Gastrocnemius medialis (tissue), 4 donors: ENCODE measurements around the gene TTC28. TPM values are rescaled to one million over a fixed set of nuclear protein-coding genes. Genes with fewer than 3 reads are reported as not detected.

Source experiments
- ATAC-seq, 2 donors: fragments of 150-250 bp; one replicate each; pipeline ENCODE4 v1.9.1; 2016
- DNase-seq, 2 donors: peaks; one replicate each; pipeline ENCODE4 v3.0.0-alpha.2; 2019
- H3K27ac ChIP-seq, 4 donors: fragments of 200-600 bp; sonication (generic); 1 replicate in 1 of 4; 2 replicates in 3 of 4; pipeline ENCODE4 v1.5.1; 2016 to 2018; ENCODE audit warnings: mild to moderate bottlenecking in 2 of 4, moderate library complexity in 1 of 4
- H3K27me3 ChIP-seq, 3 donors: fragments of 200-600 bp; sonication (generic) in 2 of 3; 1 replicate in 1 of 3; 2 replicates in 2 of 3; pipeline versions ENCODE4 v1.5.1 to v1.6.0; 2016 to 2019; ENCODE audit warnings: mild to moderate bottlenecking in 1 of 3, moderate library complexity in 1 of 3
- H3K36me3 ChIP-seq, 2 donors: fragments of 200-600 bp; sonication (generic) in 1 of 2; one replicate each; pipeline ENCODE4 v1.5.1; 2017 to 2018
- H3K4me1 ChIP-seq, 2 donors: fragments of 200-600 bp; sonication (generic) in 1 of 2; one replicate each; pipeline ENCODE4 v1.5.1; 2016 to 2017; ENCODE audit warnings: mild to moderate bottlenecking in 2 of 2
- H3K4me3 ChIP-seq, 4 donors: fragments of 200-600 bp; sonication (generic) in 3 of 4; 1 replicate in 1 of 4; 2 replicates in 3 of 4; pipeline ENCODE4 v1.5.1; 2016 to 2019; ENCODE audit warnings: mild to moderate bottlenecking in 2 of 4
- H3K9me3 ChIP-seq, 3 donors: fragments of 200-600 bp; sonication (generic) in 2 of 3; 1 replicate in 1 of 3; 2 replicates in 2 of 3; pipeline ENCODE4 v1.5.1; 2016 to 2019
- POLR2A ChIP-seq, 2 donors: fragments of 450-650 bp; IDR thresholded peaks; one replicate each; pipeline ENCODE4 v1.6.1; 2017; ENCODE audit warnings: antibody characterized with exemption in 2 of 2, mild to moderate bottlenecking in 2 of 2, moderate library complexity in 2 of 2
- in situ Hi-C, 4 donors: fragments of 200-750 bp; cut with MboI; loops; one replicate each; pipeline versions ENCODE4 v1.15.0 to v1.8.0; 2017; ENCODE audit warnings: low sequenced_read_pairs in 4 of 4
- intact Hi-C: fragments of 100-400 bp; cut with DNase I; formaldehyde crosslinking; loops from one replicate; pipeline ENCODE4 v1.15.1; 2023; ENCODE audit warnings: low total_unique reads
- total RNA-seq, 4 donors: library from RNA; depleted of rRNA; stranded (reverse); fragments of >200 nt; gene quantifications; one replicate each; pipeline versions ENCODE4 v1.1.0 to v1.2.3, GENCODE V29; 2016
- TF ChIP-seq, protein P1 (sequence below), 5 experiments: fragments of 450-650 bp in 3 of 5; fragments of 200-600 bp in 2 of 5; sonication (generic) in 2 of 5; IDR thresholded peaks in 4 of 5; conservative IDR thresholded peaks in 1 of 5; 1 replicate in 4 of 5; 2 replicates in 1 of 5; pipeline ENCODE4 v1.5.1; 2016 to 2019; ENCODE audit warnings: antibody characterized with exemption in 5 of 5, mild to moderate bottlenecking in 3 of 5, moderate library complexity in 3 of 5

Gene TTC28
- total RNA-seq, 4 donors from 2014 or later, result 6.3 to 18.1 (median 8.4) TPM

DNA sequence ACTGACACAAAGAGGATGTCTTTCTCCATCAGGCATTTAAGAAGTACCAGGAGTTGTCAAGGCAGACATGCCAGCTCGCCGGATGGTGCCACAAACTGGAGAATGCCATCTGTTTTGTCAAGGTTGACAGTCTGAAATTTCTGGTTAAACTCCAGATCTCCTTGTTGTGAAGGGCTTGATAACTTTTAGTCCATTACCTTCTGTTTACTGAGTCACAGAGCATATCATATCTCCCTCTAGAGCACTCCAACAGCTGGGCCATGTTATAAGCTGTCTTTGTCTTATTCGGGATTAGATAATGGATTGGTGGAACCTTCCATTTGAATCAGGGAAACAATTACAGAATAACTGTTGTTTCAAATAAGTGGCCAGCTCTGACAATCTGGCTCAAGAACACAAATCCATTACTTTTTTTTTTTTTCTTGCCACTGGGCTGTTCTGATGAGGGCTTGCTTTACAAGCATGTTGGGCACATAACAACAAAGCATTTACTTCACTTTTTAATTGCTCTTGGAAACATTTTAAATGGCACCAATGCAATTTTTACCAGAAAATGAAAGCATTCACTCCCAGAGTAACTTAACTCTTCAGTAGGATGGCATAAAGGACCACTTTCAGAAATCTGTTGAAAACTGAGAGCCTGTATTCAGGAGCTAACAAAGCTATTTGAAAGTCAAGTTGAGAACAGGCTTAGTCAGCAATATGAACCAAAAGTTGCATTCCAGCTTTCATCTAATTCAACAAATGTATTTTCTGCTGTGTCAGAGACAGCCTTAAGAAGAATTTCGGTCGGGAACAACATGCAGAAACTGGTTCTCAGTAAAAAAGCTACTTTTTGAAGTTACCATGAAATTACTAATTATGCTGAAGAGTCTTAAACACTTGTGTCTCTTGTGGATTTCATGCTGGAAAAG, 533.0 kb downstream of the TTC28 start:
- intact Hi-C loops, result no loop called here
- Histone ChIP-seq H3K27me3 (no peaks in the 10 kb centered on the region), H3K9me3 (no peaks in the 10 kb centered on the region), H3K4me3 (no peak overlapping the region), H3K36me3 (no peaks in the 10 kb centered on the region), H3K4me1 (peaks cover 8 to 15% of the 10 kb centered on the region in 2 donors), H3K27ac (no peak overlapping the region)
- DNase-seq (no peak), ATAC-seq (no peak)
- in situ Hi-C loops, result no loop called here
- TF ChIP-seq, protein P1, sequence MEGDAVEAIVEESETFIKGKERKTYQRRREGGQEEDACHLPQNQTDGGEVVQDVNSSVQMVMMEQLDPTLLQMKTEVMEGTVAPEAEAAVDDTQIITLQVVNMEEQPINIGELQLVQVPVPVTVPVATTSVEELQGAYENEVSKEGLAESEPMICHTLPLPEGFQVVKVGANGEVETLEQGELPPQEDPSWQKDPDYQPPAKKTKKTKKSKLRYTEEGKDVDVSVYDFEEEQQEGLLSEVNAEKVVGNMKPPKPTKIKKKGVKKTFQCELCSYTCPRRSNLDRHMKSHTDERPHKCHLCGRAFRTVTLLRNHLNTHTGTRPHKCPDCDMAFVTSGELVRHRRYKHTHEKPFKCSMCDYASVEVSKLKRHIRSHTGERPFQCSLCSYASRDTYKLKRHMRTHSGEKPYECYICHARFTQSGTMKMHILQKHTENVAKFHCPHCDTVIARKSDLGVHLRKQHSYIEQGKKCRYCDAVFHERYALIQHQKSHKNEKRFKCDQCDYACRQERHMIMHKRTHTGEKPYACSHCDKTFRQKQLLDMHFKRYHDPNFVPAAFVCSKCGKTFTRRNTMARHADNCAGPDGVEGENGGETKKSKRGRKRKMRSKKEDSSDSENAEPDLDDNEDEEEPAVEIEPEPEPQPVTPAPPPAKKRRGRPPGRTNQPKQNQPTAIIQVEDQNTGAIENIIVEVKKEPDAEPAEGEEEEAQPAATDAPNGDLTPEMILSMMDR (IDR thresholded peaks at IDR 0.05 in 4 of 5, conservative IDR thresholded peaks at IDR 0.05 in 1 of 5), result no peak
- TF ChIP-seq POLR2A (IDR thresholded peaks at IDR 0.05), result no peak

DNA sequence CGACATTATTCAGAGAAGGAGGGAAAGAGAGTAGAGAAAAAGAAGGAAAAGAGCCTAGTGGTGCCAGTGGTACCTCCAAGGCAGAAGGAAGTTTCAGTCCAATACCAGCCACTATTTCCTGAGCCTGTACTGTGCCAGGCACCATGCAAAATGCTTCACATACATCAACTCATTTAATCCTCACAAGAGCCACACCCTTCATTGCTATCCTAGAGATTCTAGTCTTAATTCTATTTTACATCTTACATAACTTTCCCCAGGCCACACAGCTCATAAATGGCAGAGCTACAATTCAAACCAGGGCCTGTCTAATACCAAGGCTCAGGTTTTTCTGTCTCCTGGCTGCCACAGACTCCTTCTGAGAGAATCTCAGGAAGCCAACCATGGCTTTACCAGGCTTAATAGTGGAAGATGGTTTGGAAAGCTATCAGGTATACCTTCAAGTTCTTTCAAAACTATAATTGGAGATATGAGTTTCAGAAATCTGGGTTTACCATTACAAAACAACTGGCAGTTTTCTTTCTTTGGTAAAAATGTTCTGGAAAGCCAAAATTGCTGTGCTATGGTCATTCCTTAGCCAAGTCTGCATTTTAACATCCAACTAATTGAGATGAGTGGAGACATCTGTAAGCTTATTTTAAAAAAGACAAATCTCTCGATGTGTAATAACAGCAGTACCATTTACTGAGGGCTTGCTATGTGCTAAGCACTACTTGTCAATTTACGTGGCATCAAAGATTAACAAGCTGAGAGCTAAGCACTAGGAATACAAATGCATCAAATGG, 535.5 kb downstream of the TTC28 start:
- H3K4me1 ChIP-seq, result peaks cover 8 to 18% of the 10 kb centered on the region in 2 donors
- TF ChIP-seq, protein P1 (IDR thresholded peaks at IDR 0.05 in 4 of 5, conservative IDR thresholded peaks at IDR 0.05 in 1 of 5), result no peak
- no peak for TF ChIP-seq POLR2A (IDR thresholded peaks at IDR 0.05)
- ATAC-seq (no peak), DNase-seq (no peak)
- H3K9me3 ChIP-seq, result no peaks in the 10 kb centered on the region
- intact Hi-C loops, result no loop called here
- H3K36me3 ChIP-seq, result no peaks in the 10 kb centered on the region
- no peak overlapping the region for H3K4me3 ChIP-seq
- in situ Hi-C loops, result no loop called here
- no peaks in the 10 kb centered on the region for H3K27me3 ChIP-seq
- H3K27ac ChIP-seq, result peak overlapping the region in 2 of 4 donors; percentile 19 to 22

DNA sequence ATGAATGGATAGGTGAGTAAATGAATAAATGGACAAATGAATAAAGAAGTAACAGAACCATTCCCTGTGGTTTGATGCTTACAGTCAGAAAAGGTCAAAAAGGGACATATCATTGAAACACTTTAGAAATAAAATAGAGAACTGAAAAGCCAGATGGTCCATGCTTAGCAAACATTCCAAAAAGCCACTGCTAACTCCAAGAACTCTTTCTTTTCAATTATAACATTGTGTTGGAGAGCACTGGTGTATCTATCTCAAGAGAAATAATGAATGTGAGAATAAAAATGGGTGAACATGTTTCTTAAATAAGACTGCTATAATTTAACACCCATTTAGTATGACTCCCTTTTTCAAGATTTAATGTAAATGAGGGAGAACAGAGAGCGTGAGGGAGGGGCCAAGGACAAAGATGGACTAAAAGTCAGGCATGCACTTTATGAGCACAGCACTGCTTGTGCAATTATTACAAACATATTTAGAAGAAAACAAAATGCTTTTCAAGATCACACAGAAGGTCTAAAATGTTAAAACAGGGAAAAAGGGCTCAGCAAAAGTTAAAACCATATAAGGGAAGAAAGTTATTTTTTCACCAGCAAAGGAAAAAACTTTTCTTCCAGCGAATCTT, 536.3 kb downstream of the TTC28 start:
- intact Hi-C loops, result no loop called here
- Histone ChIP-seq H3K36me3 (no peaks in the 10 kb centered on the region), H3K27ac (peak overlapping the region in 2 of 4 donors; percentile 19 to 22), H3K27me3 (no peaks in the 10 kb centered on the region), H3K4me1 (peaks cover 8 to 18% of the 10 kb centered on the region in 2 donors), H3K4me3 (no peak overlapping the region), H3K9me3 (no peaks in the 10 kb centered on the region)
- no peak for ATAC-seq
- TF ChIP-seq, protein P1 (IDR thresholded peaks at IDR 0.05 in 4 of 5, conservative IDR thresholded peaks at IDR 0.05 in 1 of 5), result no peak
- no peak for TF ChIP-seq POLR2A (IDR thresholded peaks at IDR 0.05)
- DNase-seq, result no peak
- in situ Hi-C loops, result no loop called here

DNA sequence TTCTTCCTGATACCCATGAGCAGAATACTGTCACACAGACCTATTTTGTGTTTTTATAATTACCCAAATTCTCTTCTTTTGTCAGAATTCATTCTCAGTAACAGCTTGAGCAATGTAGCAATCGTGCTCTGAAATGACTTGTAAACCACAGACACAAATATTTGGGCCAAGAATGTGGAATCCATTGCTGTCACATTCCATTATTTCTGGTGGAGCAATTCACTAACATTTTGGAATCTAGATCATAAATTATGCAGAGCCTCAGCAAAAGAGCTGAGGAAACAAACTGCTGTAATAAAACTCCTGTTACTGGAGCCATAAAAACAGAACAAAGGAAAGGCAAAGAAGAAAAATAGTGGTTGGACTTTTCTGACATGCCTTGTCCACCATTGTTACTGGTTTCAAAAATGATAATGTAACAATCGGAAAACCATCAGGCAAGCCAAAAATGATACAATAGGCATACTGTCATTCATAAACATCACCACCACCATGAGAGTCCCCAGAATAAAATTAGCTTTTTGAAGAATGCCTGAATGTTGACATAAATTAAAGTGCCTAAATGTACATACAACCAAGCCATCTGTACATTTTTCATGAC, 537.2 kb downstream of the TTC28 start:
- DNase-seq, result peak in 1 of 2 donors; percentile 5
- H3K36me3 ChIP-seq, result no peaks in the 10 kb centered on the region
- TF ChIP-seq POLR2A (IDR thresholded peaks at IDR 0.05), result no peak
- TF ChIP-seq, protein P1 (IDR thresholded peaks at IDR 0.05 in 4 of 5, conservative IDR thresholded peaks at IDR 0.05 in 1 of 5), result no peak
- H3K27ac ChIP-seq, result peak overlapping the region in 3 of 4 donors; percentile 11 to 42 (median 32)
- H3K4me1 ChIP-seq, result peaks cover 8 to 18% of the 10 kb centered on the region in 2 donors
- peak; percentile 57 to 79 for ATAC-seq
- no peaks in the 10 kb centered on the region for H3K27me3 ChIP-seq
- H3K9me3 ChIP-seq, result no peaks in the 10 kb centered on the region
- no peak overlapping the region for H3K4me3 ChIP-seq
- in situ Hi-C loops, result no loop called here
- intact Hi-C loops, result no loop called here
